K562 (cell line): Measurements from ENCODE around the gene MN1. TPM values are rescaled to one million over a fixed set of nuclear protein-coding genes. Genes with fewer than 3 reads are reported as not detected.

ENCODE experiments used
- ATAC-seq: fragments of 200-7000 bp; cut with Tn5 transposase; 3 replicates; pipeline ENCODE4 v1.9.1; 2020; ENCODE audit warnings: moderate library complexity
- BruUV-seq: library from RNA; stranded (reverse); fragments of 400-500 nt; replicated peaks from 2 replicates; lab custom pipeline; 2021; lab: Mats Ljungman, UMichigan
- CTCF ChIA-PET: fragments of 300-600 bp; formaldehyde crosslinking; extraction: SDS; loops from one replicate; lab custom pipeline; 2021; ENCODE audit warnings: low intra/inter-chr PET ratio; lab: Yijun Ruan, JAX
- POLR2A ChIA-PET: fragments of 300-600, 350-650 bp; sonication (Branson Sonifier 250); formaldehyde crosslinking; extraction: SDS; loops from one replicate; lab custom pipeline; 2021; ENCODE audit warnings: antibody characterized with exemption, inconsistent platforms; lab: Yijun Ruan, JAX
- DNase-seq, 4 experiments: peaks; one replicate each; pipeline versions ENCODE4 v3.0.0 to v3.0.0-alpha.2; 2011 to 2018; ENCODE audit warnings: low spot score in 3 of 4, mixed read lengths in 3 of 4; ENCODE audit errors: extremely low read depth in 1 of 4
- FAIRE-seq: peaks from 2 replicates; lab custom pipeline; 2011; peaks lifted over from hg19 to GRCh38; lab: Jason Lieb, UNC
- H2AFZ ChIP-seq: 2 replicates; pipeline ENCODE4 v1.6.0; 2011; ENCODE audit warnings: low read depth, low read length, control low read depth, inconsistent platforms
- H3K27ac ChIP-seq: fragments of 200-600 bp; 3 replicates; pipeline ENCODE4 v1.8.0; 2011; ENCODE audit warnings: low read depth, mild to moderate bottlenecking, control low read depth, inconsistent platforms, low read length, moderate library complexity, mixed read lengths; ENCODE audit errors: extremely low read depth
- H3K27me3 ChIP-seq, 2 experiments: fragments of 300-600 bp in 1 of 2; 2 replicates in 1 of 2; 3 replicates in 1 of 2; pipeline versions ENCODE4 v1.6.0 to v1.8.0; 2011; ENCODE audit warnings: inconsistent platforms in 2 of 2, low read length in 2 of 2, mild to moderate bottlenecking in 1 of 2, mixed read lengths in 1 of 2, moderate library complexity in 1 of 2; ENCODE audit not compliant: control insufficient read depth in 2 of 2, insufficient read depth in 2 of 2
- H3K36me3 ChIP-seq: fragments of 300-600 bp; 3 replicates; pipeline ENCODE4 v1.8.0; 2011; ENCODE audit warnings: mild to moderate bottlenecking, low read length, inconsistent platforms; ENCODE audit not compliant: control insufficient read depth, insufficient read depth
- H3K4me1 ChIP-seq, 2 experiments: fragments of 200-600 bp in 1 of 2; replicated peaks in 1 of 2; 2 replicates in 1 of 2; 3 replicates in 1 of 2; pipeline versions ENCODE4 v1.5.1 to v1.8.0; 2011; ENCODE audit warnings: inconsistent platforms in 2 of 2, low read length in 2 of 2, mild to moderate bottlenecking in 1 of 2, mixed read lengths in 1 of 2, moderate library complexity in 1 of 2; ENCODE audit not compliant: control insufficient read depth in 2 of 2, insufficient read depth in 2 of 2
- H3K4me2 ChIP-seq: 2 replicates; pipeline ENCODE4 v1.6.1; 2011; ENCODE audit warnings: low read length, control low read depth, inconsistent platforms, mixed read lengths; ENCODE audit not compliant: insufficient read depth
- H3K4me3 ChIP-seq: fragments of 200-600 bp; sonication (generic), shearing (Covaris generic); 2 replicates; pipeline ENCODE4 v1.5.1; 2016; ENCODE audit warnings: control low read depth, inconsistent platforms
- H3K79me2 ChIP-seq: fragments of 200-600 bp; 3 replicates; pipeline ENCODE4 v1.8.0; 2011; ENCODE audit warnings: low read length, inconsistent platforms; ENCODE audit not compliant: control insufficient read depth, insufficient read depth
- H3K9ac ChIP-seq, 2 experiments: 2 replicates each; pipeline versions ENCODE4 v1.6.0 to v1.6.1; 2011; ENCODE audit warnings: low read depth in 2 of 2, low read length in 2 of 2, control low read depth in 1 of 2, inconsistent platforms in 1 of 2, mild to moderate bottlenecking in 1 of 2, mixed read lengths in 1 of 2; ENCODE audit not compliant: insufficient read depth in 1 of 2
- H3K9me1 ChIP-seq: one replicate; pipeline ENCODE4 v1.6.0; 2011; ENCODE audit warnings: inconsistent platforms, mild to moderate bottlenecking, low read length, moderate library complexity; ENCODE audit not compliant: control insufficient read depth, insufficient read depth
- H3K9me3 ChIP-seq: replicated peaks from 2 replicates; pipeline ENCODE4 v1.5.1; 2011; ENCODE audit warnings: low read depth, low read length, inconsistent platforms; ENCODE audit not compliant: control insufficient read depth, insufficient read depth
- H4K20me1 ChIP-seq: replicated peaks from 2 replicates; pipeline ENCODE4 v1.6.1; 2011; ENCODE audit warnings: low read length, inconsistent platforms, mixed read lengths; ENCODE audit not compliant: control insufficient read depth, insufficient read depth
- CEBPG ChIP-seq, 3 experiments: fragments of 200-800 bp in 1 of 3; sonication (Bioruptor generic) in 1 of 3; sonication (generic) in 1 of 3; formaldehyde crosslinking in 1 of 3; IDR thresholded peaks in 2 of 3; conservative IDR thresholded peaks in 1 of 3; 2 replicates each; pipeline versions ENCODE4 v1.6.1 to v1.8.0; 2016 to 2022; ENCODE audit warnings: missing compliant biosample characterization in 2 of 3, missing genetic modification characterization in 2 of 3, mild to moderate bottlenecking in 1 of 3, missing genetic modification reagents in 1 of 3
- ELF4 ChIP-seq: fragments of 450-650 bp; formaldehyde crosslinking; IDR thresholded peaks from 2 replicates; pipeline ENCODE4 v1.4.0; 2022; ENCODE audit warnings: missing genetic modification characterization
- EP400 ChIP-seq: fragments of 450-650 bp; IDR thresholded peaks from 2 replicates; pipeline ENCODE4 v1.6.1; 2017; ENCODE audit warnings: antibody characterized with exemption, mild to moderate bottlenecking, moderate library complexity
- NRF1 ChIP-seq, 2 experiments: fragments of 450-650 bp; IDR thresholded peaks in 1 of 2; conservative IDR thresholded peaks in 1 of 2; 2 replicates each; pipeline ENCODE4 v1.6.1; 2014; ENCODE audit warnings: mild to moderate bottlenecking in 2 of 2
- PRMT5 ChIP-seq: sonication (generic); formaldehyde crosslinking; IDR thresholded peaks from 2 replicates; pipeline ENCODE4 v1.5.0; 2020; ENCODE audit warnings: missing genetic modification reagents
- SFPQ ChIP-seq: fragments of 200-400 bp; formaldehyde crosslinking; IDR thresholded peaks from 2 replicates; pipeline ENCODE4 v1.6.1; 2017; ENCODE audit warnings: mild to moderate bottlenecking, low read depth, low read length, moderate library complexity
- SIN3A ChIP-seq, 2 experiments: fragments of 150-350 bp in 1 of 2; IDR thresholded peaks; 2 replicates each; pipeline ENCODE4 v1.6.1; 2011 to 2016; ENCODE audit warnings: borderline replicate concordance in 2 of 2, low read depth in 2 of 2, low read length in 2 of 2, mild to moderate bottlenecking in 2 of 2, moderate library complexity in 2 of 2; ENCODE audit not compliant: control insufficient read depth in 1 of 2
- SREBF1 ChIP-seq: fragments of 150-350 bp; IDR thresholded peaks from 2 replicates; pipeline ENCODE4 v1.6.1; 2014; ENCODE audit warnings: antibody characterized with exemption, low read depth, low read length, borderline replicate concordance
- TAL1 ChIP-seq: fragments of 450-650 bp; IDR thresholded peaks from 2 replicates; pipeline ENCODE4 v1.6.1; 2016; ENCODE audit warnings: mild to moderate bottlenecking
- TEAD4 ChIP-seq, 2 experiments: sonication (generic) in 1 of 2; formaldehyde crosslinking in 1 of 2; IDR thresholded peaks; 2 replicates each; pipeline versions ENCODE4 v1.6.1 to v1.8.0; 2012 to 2022; ENCODE audit warnings: borderline replicate concordance in 1 of 2, inconsistent platforms in 1 of 2, low read length in 1 of 2, mild to moderate bottlenecking in 1 of 2, missing genetic modification reagents in 1 of 2
- ZFP91 ChIP-seq: sonication (generic); formaldehyde crosslinking; IDR thresholded peaks from 2 replicates; pipeline ENCODE4 v1.8.0; 2022; ENCODE audit warnings: mild to moderate bottlenecking, missing genetic modification reagents
- ZNF511 ChIP-seq: sonication (generic); formaldehyde crosslinking; IDR thresholded peaks from 2 replicates; pipeline ENCODE4 v1.8.0; 2022; ENCODE audit warnings: mild to moderate bottlenecking, missing genetic modification reagents
- ZNF583 ChIP-seq: fragments of 250-450 bp; sonication (Bioruptor Pico); IDR thresholded peaks from 2 replicates; pipeline ENCODE4 v1.4.0; 2020
- WGBS: fragments of 100-300 bp; shearing (Covaris generic); methylation state at CpG from one replicate; pipeline ENCODE4 v1.1.6; 2016; ENCODE audit warnings: low coverage, mixed read lengths; ENCODE audit not compliant: insufficient coverage; ENCODE audit errors: missing lambda C conversion rate; 5-methylcytosine and 5-hydroxymethylcytosine counted together
- in situ Hi-C: fragments of 300-500 bp; cut with MboI; formaldehyde crosslinking; loops from 4 replicates; pipeline ENCODE4 v1.15.0; 2018; ENCODE audit warnings: inconsistent platforms, mixed read lengths
- intact Hi-C: fragments of 100-400 bp; cut with micrococcal nuclease; formaldehyde crosslinking; loops from 2 replicates; pipeline ENCODE4 v1.14.2; 2022
- polyA plus RNA-seq, 8 experiments: library from polyadenylated mRNA; depleted of rRNA in 4 of 8; stranded (reverse) in 5 of 8; unstranded in 3 of 8; fragments of >200 nt; fragmentation: Nextera tagmentation in 2 of 8; fragmentation: Illumina TruSeq in 1 of 8; extraction: Ambion mirVana in 2 of 8; extraction: Trizol in 1 of 8; gene quantifications; 2 replicates each; pipeline versions ENCODE4 v1.2.1 to v1.2.3, GENCODE V29; 2011 to 2014; ENCODE audit warnings: inconsistent platforms in 1 of 8, missing spikeins in 1 of 8
- total RNA-seq, 7 experiments: library from RNA; depleted of rRNA in 6 of 7; stranded (reverse); fragments of >200 nt in 6 of 7; fragmentation: Illumina TruSeq in 2 of 7; extraction: Trizol in 2 of 7; gene quantifications; 2 replicates each; pipeline versions ENCODE4 v1.2.1 to v1.2.3, GENCODE V29; 2011 to 2021; ENCODE audit warnings: low replicate concordance in 1 of 7

Gene MN1
- total and polyA plus RNA-seq, 9 of the 15 experiments (the other 6 are each of a cell fraction or from before 2014, with no cell fraction given): under 0.01 to 0.05 (median 0.03) TPM; not detected in 5

- H3K9ac ChIP-seq: no peak overlapping the region
- H3K4me2 ChIP-seq: no peak overlapping the region
- WGBS: 0% methylated on average over 3 of the region's 3 CpGs
- ChIA-PET POLR2A (no interaction called here), CTCF (no interaction called here)
- BruUV-seq: no TSS peak
- H3K36me3 ChIP-seq: no peaks in the 10 kb centered on the region
- no peaks in the 10 kb centered on the region for H3K9me3 ChIP-seq
- H3K27ac ChIP-seq: no peak overlapping the region
- peaks cover 23 to 38% of the 10 kb centered on the region in 2 experiments; a peak in 4 of 5 replicates for H3K27me3 ChIP-seq
- H3K9me1 ChIP-seq: no peaks in the 10 kb centered on the region
- no peaks in the 10 kb centered on the region for H4K20me1 ChIP-seq
- no peak for TF ChIP-seq ZNF583 (CRISPR knock-in tag)
- no peak for TF ChIP-seq TAL1
- TF ChIP-seq ZNF511 (CRISPR knock-in tag): no peak
- no peak for TF ChIP-seq TEAD4 (IDR thresholded peaks at IDR 0.05; ENCODE audit: low read length)
- TF ChIP-seq TEAD4 (CRISPR knock-in tag; IDR thresholded peaks at IDR 0.05; ENCODE audit: borderline replicate concordance): no peak
- TF ChIP-seq PRMT5 (CRISPR knock-in tag): no peak
- no peak for TF ChIP-seq ZFP91 (CRISPR knock-in tag)
- TF ChIP-seq SIN3A (IDR thresholded peaks at IDR 0.05; ENCODE audit: borderline replicate concordance in 2 of 2, control insufficient read depth in 1 of 2, low read depth in 2 of 2, low read length in 2 of 2): no peak
- no peak for TF ChIP-seq SFPQ
- no peak for TF ChIP-seq NRF1 (conservative IDR thresholded peaks at IDR 0.05 in 1 of 2, IDR thresholded peaks at IDR 0.05 in 1 of 2)
- TF ChIP-seq SREBF1: no peak
- no peak for TF ChIP-seq ELF4 (CRISPR knock-in tag)
- no peak for TF ChIP-seq EP400
- no peak for TF ChIP-seq CEBPG (CRISPR knock-in tag; IDR thresholded peaks at IDR 0.05)
- no peak for TF ChIP-seq CEBPG (tag; conservative IDR thresholded peaks at IDR 0.05 in 1 of 2, IDR thresholded peaks at IDR 0.05 in 1 of 2)
- intact Hi-C loops: no loop called here
- H2AFZ ChIP-seq: no peak overlapping the region
- no peaks in the 10 kb centered on the region for H3K79me2 ChIP-seq
- no peaks in the 10 kb centered on the region for H3K4me1 ChIP-seq
- DNase-seq (no peak), ATAC-seq (no peak), FAIRE-seq (no peak)
- in situ Hi-C loops: no loop called here
- H3K4me3 ChIP-seq: no peak overlapping the region
These were observed 9.7 kb downstream of the MN1 start for GRCh38 chr22:27791859-27792241.
